Measurements from ENCODE around the gene GFAP.
"Not testable (repeated sequence)": the region's sequence is repeated elsewhere in the genome, so short reads cannot be mapped to it uniquely, and the experiment has no call there.

Gene GFAP

DNA sequence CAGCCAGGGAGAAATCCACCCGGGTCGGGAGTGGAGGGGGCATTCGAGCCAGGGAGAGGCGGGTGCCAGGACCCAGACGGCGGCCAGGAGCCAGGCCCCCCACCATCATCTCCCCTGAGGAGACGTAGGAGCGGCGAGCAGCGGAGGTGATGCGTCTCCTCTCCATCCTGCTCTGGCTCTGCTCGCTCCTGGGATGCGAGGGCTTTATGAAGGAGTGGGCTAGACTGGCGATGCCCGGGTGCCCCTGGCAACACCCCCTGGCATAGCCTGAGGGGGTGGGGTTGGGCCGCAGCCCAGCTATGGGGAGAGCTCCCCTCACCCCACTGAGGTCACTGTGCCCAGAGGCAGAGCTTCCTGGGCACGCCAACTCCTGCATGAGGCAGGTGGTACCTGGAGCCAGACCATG lies at the start of gene GFAP:
Gene GFAP (minus strand): TSS at position 180 of the 406 bp plus-strand sequence. CDS start 14 bp downstream, at position 166.
- no peak for DNase-seq

GRCh38 chr17:44961921-44962350 lies 46.6 kb upstream of the GFAP start:
- no peak for DNase-seq

DNA sequence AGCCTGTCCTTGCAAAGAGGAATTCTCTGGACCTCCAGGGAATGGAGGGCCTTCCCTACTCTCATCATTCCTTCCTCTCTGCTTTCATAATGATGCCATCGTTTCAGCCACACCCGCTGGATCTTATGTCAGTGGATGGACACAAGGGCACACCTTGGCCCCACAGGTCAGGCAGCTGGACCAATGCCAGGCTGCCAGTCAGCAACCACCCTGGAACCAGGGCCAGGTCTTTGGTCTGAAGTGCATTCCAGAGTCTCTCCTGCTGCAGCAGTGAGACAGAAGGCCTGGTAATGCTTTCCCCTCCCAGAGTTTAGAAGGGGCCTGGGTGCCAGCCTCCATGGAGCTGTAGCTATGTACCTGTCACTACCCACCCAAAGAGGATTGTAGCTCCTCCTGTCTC lies 45.4 kb upstream of the GFAP start:
- no peak for DNase-seq

DNA sequence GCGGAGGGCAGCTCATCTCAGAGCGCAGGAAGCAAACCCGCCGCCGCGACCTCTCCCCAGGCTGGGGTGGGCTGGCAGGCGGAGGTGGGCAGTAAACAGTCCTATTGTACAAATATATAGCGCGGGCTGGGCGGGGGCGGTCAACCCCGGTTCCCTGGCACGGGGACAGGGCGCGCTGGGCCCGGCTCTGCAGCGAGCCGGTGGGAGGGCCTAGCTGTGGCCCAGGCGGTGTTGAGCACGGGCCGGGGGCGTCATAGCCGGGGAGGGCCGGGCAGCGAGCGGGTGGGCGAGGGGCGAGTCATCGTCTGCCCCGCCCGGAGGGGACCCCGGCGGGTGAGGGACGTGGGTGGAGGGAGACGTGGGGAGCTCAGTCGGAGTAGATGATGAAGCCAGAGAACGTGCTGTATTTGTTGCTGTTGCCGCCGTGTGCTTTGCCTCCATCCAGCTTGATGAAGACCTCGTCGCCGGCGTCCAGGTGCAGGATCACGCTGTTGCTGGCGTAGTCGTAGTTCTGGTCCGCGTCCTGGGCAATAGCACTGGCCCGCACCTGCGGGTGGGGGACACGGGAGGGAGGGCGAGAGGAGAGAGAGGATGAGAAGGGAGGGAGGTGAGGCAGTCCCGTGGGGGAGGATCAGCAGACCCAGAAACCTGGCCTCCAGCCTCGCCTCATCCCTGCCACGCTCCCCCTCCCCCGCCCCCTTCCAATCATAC lies 44.7 kb upstream of the GFAP start:
- DNase-seq: no peak

- DNase-seq: no peak
These were observed 42.0 kb upstream of the GFAP start for GRCh38 chr17:44956998-44957981.

- no peak for DNase-seq
These were observed 40.5 kb upstream of the GFAP start for GRCh38 chr17:44955674-44956425.

GRCh38 chr17:44952946-44953475 lies 37.7 kb upstream of the GFAP start:
- DNase-seq: no peak

DNA sequence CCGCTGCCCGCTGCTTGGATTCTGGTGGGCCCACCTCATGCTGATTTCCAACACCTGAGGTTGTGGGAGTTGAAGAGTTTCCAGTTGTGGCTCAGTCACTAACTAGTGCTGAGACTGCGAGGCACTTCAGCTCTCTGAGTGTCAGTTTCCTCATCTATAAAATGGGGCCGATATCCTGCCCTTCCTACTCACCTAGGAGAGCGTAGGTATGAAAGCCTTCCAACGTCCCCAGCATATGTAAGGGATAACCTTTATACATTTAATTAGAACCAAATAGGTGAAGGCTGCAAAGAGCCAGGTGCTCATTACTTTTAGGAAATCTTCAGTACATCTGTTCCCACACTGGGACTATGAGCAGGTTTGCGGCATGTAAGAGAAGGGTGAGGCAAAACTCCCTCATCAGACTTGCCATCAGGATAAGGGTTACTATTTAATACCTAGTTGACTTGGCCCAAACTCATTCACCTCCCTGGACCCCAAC lies 33.1 kb upstream of the GFAP start:
- no peak for DNase-seq

DNA sequence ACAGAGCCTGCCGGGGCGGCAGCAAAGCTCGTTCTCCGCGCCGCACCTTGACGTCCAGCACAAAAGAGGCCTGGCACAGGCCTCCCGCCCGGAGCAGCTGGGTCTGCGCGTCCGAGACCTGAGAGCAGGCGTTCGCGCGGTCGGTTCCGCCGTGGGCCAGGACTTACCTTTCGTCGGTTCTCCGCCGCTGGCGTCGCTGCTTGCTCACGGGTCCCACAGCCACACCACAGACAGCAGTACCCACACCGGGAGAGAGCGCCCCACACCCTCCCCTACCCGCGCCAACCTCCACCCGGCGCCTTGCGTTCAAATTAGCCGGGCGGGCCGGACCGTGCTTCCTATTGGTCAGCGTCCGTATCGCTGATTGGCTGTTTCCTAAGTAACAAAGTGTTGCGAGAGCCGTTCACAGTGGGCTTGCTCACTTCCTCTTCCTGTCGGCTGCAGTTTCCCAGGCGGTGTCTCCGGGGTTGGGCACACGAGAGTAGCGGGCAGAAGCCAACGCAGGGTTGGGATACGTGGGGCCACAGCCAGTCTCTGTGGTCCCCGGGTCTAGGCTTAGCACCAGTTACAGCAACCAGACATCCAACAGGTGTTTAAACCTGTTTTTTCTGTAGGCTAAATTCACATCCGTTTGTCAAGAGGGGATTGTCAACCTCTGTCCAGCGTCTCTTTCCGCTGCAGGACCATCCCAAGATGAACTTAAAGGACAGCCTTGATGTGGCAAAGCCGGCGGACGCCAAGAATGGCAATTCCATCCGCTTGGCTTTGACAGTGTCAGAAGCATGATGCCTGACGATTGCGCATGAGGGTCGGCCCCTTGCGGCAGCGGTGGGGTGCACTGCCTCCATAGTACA lies 32.4 kb upstream of the GFAP start, which contains the start of gene KIF18B:
Gene KIF18B (minus strand): TSS at position 313 of the 854 bp plus-strand sequence. CDS start 11,429 bp downstream, outside the sequence.
- DNase-seq: peak; percentile 95

- not testable (repeated sequence) for DNase-seq
These were observed 30.4 kb upstream of the GFAP start for GRCh38 chr17:44945652-44946051.

GRCh38 chr17:44942456-44942855 lies 27.2 kb upstream of the GFAP start:
- peak; percentile 9 for DNase-seq

DNA sequence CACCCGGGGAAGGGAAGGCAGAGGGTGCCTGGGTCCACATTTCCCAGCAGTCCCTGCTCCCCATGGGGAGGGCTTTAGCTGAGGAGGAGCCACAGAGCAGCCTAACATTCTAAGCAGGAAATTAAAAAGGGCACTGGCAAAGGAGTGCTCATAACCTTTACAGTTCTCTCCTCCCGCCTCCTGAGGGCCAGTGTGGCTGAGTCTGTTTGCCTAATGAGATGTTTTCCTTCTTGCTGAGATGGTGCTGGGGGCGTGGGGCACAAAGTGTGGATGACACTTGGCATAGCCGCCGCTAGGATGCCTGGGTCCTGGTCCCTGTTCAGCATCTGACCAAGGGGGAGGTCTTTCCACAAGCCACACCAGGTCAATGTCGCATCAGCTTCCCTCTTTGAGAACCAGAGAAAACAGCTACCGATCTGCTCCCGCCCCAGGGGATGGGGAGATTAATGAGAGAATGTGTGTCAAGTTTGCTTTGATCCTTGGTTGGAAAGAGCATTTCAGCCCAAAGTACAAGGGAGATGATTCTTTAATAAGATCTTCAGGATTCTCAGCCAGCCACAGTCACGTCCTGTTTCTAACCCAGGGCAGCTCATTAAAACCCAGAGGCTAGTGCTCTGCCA lies 26.5 kb upstream of the GFAP start:
- DNase-seq: no peak

- DNase-seq: no peak
These were observed 25.5 kb upstream of the GFAP start for GRCh38 chr17:44940768-44941167.

DNA sequence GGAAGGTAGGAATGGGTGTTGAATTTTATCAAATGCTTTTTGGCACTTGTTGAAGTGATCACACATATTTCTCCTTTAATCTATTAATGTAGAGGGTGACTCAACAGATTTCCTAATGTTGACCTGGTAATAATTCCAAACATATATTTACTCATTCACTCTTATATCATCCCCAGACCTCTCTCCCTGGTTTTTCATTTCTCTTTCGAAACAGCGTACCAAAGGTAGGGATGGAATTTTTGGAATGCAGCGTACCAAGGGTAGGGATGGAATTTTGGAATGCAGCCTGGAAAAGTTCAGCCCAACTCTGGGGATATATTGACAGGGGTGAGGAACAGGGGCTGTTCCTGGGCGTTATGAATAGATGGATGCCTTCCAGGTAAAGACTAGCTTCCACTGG lies 25.0 kb upstream of the GFAP start:
- no peak for DNase-seq

DNA sequence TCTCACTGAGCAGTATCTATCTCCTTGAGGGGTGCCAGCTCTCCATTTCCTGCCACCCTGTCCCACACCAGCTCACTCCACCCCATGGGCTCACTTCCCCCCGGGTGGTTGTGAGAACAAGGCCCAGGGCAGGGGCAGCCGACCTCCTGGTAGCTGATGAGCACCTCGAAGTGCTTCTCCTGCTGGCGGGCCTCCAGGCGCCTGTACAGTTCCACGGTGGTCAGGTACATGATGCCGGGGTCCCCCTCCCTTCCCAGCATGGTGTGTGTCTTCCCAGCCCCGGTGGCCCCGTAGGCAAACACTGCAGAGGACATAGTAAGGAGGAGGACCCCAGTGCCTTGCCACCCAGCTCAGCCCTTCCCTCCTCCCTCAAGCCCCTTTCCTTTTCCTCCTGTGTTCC lies 19.8 kb upstream of the GFAP start:
- DNase-seq: no peak

DNA sequence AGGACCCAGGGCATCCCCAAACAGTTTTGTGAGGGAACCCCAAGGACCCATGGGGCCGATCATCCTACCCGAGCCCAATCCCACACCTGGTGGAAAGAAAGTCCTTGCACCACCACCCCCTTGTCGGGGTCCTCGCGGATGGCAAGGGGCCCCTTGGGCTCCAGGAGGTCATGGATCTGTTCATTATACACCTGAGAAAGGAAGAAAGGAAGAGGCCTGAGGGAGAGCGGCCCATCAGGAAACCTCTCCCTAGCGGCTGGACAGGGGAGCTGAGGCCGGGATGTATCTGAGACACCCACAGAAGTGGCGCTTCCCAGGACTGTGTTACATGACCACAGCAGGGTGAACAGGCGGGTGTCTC lies 19.4 kb upstream of the GFAP start:
- no peak for DNase-seq

DNA sequence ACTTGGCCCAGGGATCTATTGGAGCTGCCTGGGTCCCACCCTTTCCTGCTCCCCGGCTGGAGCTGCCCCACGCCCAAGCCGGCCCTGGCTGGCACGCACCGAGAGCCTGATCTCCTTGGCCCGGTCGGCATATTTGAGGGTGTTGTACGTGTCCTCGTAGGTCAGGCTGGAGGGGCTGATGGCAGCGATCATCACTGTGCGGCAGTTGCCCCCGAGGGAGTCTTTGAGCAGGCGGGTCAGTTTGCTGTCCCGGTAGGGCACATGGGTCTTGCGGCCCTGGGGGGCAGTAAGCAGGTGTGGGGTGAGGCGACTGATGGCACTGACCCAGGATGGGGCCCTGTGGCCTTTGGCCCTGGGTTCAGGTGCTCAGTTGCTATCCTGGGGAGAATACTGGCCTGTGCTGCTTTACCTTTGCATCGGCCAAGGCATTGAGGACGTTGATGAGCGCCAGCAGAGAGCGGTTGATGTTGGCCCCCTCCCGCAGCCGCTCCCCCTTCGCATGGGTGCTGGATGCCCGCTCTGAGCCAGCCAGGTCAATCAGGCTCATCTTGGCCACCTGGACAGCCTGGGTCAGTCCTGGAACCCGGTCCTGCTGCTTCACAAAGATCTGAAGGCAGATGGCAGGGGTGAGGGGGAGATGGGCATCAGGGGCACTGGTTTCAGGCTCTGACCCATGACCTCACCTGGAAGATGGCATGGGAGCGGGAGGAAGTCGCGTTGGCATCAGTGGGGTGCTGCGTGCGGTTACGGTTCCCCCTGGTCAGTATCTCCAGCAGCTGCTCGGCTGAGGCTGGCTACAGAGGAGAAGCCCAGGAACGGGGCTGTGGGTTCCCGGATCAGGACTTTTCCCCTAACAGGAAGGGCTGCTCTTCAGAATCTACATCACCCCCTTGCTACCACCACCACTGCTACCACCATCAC lies 18.8 kb upstream of the GFAP start:
- no peak for DNase-seq

GRCh38 chr17:44932787-44933097 lies 17.4 kb upstream of the GFAP start:
- DNase-seq: no peak

DNA sequence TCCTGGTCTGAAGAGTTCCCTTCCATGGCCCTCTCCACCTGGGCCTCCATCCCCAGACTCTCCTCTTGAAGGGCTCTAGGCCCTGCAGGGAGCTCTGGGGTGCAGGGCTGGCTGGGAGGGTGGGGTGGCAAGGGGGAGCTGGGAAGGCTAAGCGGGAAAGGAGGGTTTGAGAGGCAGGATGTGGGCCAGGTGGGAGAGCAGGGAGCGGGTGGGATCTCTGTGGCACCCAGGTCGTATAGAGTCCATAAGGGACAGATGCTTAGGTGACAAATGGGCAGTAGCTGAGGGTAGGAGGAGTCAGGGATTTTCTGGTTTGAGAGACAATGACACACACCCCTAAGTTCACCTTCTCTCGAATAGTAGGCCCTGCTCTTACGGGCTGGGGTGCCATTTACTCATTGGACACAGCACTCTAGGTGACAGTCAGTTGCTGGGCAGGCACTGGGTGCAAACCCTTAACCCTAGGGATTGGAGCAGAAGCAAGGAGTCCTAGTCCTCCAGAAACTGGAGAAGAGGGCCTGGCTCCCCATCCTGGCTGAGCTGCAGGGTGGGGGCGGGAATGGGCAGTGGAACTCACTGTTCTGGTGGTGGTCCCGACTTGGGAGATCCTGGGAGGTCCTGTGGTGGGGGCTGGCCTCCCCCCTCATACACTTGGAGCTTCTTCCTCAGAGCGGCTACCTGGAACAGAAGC lies 16.9 kb upstream of the GFAP start:
- no peak for DNase-seq

DNA sequence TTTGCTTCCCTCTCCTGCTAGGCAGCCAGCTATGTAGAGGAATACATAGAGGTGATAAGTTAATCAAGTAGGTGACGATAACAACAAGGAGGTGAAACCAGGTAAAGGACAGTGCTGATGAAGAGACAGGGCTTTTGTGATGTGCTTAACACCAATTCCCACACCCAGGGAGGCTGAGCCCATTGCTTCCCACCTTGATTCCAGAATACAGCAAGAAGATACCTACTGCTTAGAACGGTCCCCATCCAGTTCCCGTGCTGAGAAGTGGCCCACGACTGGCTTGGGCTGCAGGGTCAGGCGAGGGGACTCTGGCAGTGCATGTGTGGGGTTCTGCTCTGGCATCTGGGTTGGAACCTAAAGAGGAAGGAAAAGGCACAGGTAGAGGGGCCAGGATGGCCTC lies 16.1 kb upstream of the GFAP start:
- DNase-seq: no peak

Measured in NCI-H1694 (cell line).